ENCODE results near the gene LRBA. TPM values are rescaled to one million over a fixed set of nuclear protein-coding genes. Genes with fewer than 3 reads are reported as not detected.

The LRBA gene
- total RNA-seq, 1 donor from 2014 or later = 26.4 TPM

DNA sequence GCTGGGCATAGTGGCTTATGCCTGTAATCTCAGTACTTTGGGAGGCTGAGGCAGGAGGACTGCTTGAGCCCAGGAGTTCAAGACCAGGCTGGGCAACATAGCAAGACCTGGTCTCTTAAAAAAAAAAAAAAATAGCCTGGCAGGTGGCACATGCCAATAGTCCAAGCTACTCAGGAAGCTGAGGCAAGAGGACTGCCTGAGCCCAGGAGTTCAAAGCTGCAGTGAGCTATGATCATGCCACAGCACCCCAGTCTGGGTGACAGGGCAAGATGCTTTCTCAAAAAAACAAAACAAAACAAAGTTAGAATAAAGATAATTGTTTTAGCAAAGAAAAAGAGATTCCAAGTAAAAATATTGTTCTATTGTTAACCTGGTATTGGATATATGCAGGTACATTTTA lies 75.0 kb downstream of the LRBA start:
- TF ChIP-seq, protein P1, sequence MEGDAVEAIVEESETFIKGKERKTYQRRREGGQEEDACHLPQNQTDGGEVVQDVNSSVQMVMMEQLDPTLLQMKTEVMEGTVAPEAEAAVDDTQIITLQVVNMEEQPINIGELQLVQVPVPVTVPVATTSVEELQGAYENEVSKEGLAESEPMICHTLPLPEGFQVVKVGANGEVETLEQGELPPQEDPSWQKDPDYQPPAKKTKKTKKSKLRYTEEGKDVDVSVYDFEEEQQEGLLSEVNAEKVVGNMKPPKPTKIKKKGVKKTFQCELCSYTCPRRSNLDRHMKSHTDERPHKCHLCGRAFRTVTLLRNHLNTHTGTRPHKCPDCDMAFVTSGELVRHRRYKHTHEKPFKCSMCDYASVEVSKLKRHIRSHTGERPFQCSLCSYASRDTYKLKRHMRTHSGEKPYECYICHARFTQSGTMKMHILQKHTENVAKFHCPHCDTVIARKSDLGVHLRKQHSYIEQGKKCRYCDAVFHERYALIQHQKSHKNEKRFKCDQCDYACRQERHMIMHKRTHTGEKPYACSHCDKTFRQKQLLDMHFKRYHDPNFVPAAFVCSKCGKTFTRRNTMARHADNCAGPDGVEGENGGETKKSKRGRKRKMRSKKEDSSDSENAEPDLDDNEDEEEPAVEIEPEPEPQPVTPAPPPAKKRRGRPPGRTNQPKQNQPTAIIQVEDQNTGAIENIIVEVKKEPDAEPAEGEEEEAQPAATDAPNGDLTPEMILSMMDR (IDR thresholded peaks at IDR 0.05; ENCODE audit: partially characterized antibody, unreplicated experiment) = no peak
- H3K4me3 Mint-ChIP-seq (ENCODE audit: unreplicated experiment) = no peak overlapping the region
- no peaks in the 10 kb centered on the region for H3K9me3 Mint-ChIP-seq (ENCODE audit: unreplicated experiment)
- H3K27ac Mint-ChIP-seq (ENCODE audit: unreplicated experiment) = no peak overlapping the region
- H3K4me1 Mint-ChIP-seq (ENCODE audit: low read depth, unreplicated experiment) = peaks cover 3% of the 10 kb centered on the region
- H3K27me3 Mint-ChIP-seq (ENCODE audit: unreplicated experiment) = no peaks in the 10 kb centered on the region
- no peaks in the 10 kb centered on the region for H3K36me3 Mint-ChIP-seq (ENCODE audit: unreplicated experiment)
- no peak for DNase-seq

DNA sequence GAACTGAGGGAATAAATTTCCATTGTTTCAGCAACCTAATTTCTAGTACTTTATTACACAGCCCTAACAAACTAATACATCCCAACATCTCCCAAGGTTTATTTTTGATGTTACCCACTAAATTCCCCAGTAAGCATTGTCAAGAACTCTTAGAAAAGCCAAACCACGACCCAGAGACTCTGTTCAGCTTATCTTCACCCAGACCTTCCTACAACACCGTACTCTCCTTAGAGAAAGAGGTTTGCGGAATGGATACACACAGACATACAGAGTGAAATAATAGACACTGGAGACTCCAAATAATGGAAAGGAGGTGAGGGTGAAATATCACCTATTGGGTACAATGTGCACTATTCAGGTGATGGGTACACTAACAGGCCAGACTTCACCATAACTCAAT lies 75.6 kb downstream of the LRBA start:
- no peak overlapping the region for H3K4me3 Mint-ChIP-seq (ENCODE audit: unreplicated experiment)
- no peaks in the 10 kb centered on the region for H3K27me3 Mint-ChIP-seq (ENCODE audit: unreplicated experiment)
- TF ChIP-seq, protein P1 (IDR thresholded peaks at IDR 0.05; ENCODE audit: partially characterized antibody, unreplicated experiment) = no peak
- no peaks in the 10 kb centered on the region for H3K9me3 Mint-ChIP-seq (ENCODE audit: unreplicated experiment)
- no peak for DNase-seq
- H3K27ac Mint-ChIP-seq (ENCODE audit: unreplicated experiment) = peak overlapping the region; percentile 22
- H3K4me1 Mint-ChIP-seq (ENCODE audit: low read depth, unreplicated experiment) = peaks cover 3% of the 10 kb centered on the region
- no peaks in the 10 kb centered on the region for H3K36me3 Mint-ChIP-seq (ENCODE audit: unreplicated experiment)

DNA sequence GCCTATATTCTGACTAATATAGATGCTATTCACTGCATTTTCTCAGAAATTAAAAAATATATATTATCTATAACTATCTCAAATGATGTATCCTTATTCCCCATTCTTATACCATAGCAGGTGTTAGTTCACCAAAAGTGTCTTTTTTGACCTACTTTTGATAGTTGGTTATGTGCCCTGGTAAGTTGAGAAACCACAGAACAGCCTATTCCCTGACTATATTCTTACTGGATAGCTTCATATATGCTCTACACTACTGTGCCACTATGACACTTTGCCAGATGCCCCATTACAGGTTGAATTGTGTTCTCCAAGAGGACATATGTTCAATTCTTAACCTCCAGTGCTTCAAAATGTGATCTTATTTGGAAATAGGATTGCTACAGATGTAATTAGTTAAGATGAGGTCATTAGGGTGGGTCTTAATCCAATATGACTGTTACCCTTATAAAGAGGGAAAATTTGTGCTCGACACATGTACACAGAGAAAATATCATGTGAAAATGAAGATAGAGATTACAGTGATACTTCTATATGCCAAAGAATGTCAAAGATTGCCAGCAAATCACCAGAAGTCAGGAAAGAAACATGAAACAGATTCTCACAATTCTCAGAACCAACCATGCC lies 76.1 kb downstream of the LRBA start:
- Mint-ChIP-seq H3K27me3 (ENCODE audit: unreplicated experiment) (no peaks in the 10 kb centered on the region), H3K4me3 (ENCODE audit: unreplicated experiment) (no peak overlapping the region), H3K36me3 (ENCODE audit: unreplicated experiment) (no peaks in the 10 kb centered on the region), H3K9me3 (ENCODE audit: unreplicated experiment) (no peaks in the 10 kb centered on the region), H3K4me1 (ENCODE audit: low read depth, unreplicated experiment) (peaks cover 3% of the 10 kb centered on the region), H3K27ac (ENCODE audit: unreplicated experiment) (peak overlapping the region; percentile 22)
- TF ChIP-seq, protein P1 (IDR thresholded peaks at IDR 0.05; ENCODE audit: partially characterized antibody, unreplicated experiment) = no peak
- DNase-seq = no peak

DNA sequence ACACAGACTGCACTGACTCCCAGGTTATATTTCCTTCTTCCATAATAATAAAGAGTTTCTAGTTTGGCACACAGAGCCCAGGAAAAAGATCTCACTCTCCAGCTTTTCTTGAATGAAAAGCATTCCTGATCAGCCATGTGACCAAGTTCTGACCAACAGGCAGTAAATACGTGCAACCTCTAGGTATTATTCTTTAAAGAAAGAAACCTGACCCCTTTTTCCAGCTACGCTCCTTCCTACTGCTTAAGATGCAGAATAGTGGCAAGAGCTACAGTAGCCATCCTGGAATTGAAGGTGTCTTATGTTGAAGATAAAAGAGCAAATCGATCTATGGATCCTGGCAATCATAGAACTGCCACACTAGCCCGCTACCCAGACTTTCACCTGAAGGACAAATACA lies 76.7 kb downstream of the LRBA start:
- Mint-ChIP-seq H3K27me3 (ENCODE audit: unreplicated experiment) (no peaks in the 10 kb centered on the region), H3K27ac (ENCODE audit: unreplicated experiment) (no peak overlapping the region), H3K4me3 (ENCODE audit: unreplicated experiment) (no peak overlapping the region), H3K36me3 (ENCODE audit: unreplicated experiment) (no peaks in the 10 kb centered on the region), H3K9me3 (ENCODE audit: unreplicated experiment) (no peaks in the 10 kb centered on the region), H3K4me1 (ENCODE audit: low read depth, unreplicated experiment) (peaks cover 3% of the 10 kb centered on the region)
- TF ChIP-seq, protein P1 (IDR thresholded peaks at IDR 0.05; ENCODE audit: partially characterized antibody, unreplicated experiment) = no peak
- DNase-seq = no peak

DNA sequence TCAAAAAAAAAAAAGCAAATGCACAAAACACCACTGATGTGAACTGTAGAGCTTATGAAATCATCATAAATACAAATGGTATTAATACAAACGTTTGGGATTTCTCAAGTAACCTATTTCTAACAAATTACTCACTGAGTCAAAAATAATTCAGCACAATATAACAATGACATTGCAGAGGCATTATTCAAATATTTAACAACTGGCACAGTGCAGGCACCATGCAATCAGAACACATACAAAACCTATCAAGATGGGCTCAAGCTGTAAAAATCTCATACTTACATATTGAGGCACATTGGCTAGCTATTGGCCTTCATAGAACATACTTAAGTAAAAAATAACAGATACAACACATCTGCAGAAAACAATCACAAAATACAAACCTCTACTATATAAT lies 81.1 kb downstream of the LRBA start:
- H3K4me3 Mint-ChIP-seq (ENCODE audit: unreplicated experiment) = no peak overlapping the region
- H3K27ac Mint-ChIP-seq (ENCODE audit: unreplicated experiment) = no peak overlapping the region
- DNase-seq = no peak
- no peaks in the 10 kb centered on the region for H3K27me3 Mint-ChIP-seq (ENCODE audit: unreplicated experiment)
- TF ChIP-seq, protein P1 (IDR thresholded peaks at IDR 0.05; ENCODE audit: partially characterized antibody, unreplicated experiment) = no peak
- peaks cover 3% of the 10 kb centered on the region for H3K4me1 Mint-ChIP-seq (ENCODE audit: low read depth, unreplicated experiment)
- H3K9me3 Mint-ChIP-seq (ENCODE audit: unreplicated experiment) = no peaks in the 10 kb centered on the region
- no peaks in the 10 kb centered on the region for H3K36me3 Mint-ChIP-seq (ENCODE audit: unreplicated experiment)

All from glutamatergic neuron (in vitro differentiated cells).